Stimulated activated CD4-positive, alpha-beta T cell treated with anti-CD3 and anti-CD28 coated beads, Interleukin-4, amount 100 ng/mL, for 48 hours (primary cell): Measurements from ENCODE around the gene GADD45GIP1.
"Not testable (repeated sequence)": the region's sequence is repeated elsewhere in the genome, so short reads cannot be mapped to it uniquely, and the experiment has no call there.

Source experiments
- DNase-seq, 2 donors: peaks; one replicate each; pipeline ENCODE4 v3.0.0-alpha.2; 2020; ENCODE audit warnings: low read depth in 2 of 2

GADD45GIP1 gene

DNA sequence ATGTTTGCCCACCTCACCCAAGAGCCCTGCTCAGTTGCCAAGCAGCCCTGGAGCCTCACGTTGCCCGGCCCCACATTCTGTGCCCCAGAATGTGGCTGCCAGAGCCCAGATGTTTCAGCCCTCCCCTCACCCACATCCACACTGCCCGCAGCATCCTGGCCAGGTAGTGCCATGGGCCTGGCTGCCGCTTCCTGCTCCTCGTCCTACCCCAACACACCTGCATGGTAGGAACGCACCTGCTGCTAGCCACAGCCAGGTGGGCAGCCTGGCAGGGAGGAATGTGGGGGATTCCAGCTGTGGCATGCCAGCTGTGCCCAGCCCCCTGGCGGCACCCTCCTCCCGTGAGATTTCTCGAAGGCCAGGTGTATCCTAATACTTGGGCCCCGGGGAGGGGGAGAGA lies 30.8 kb upstream of the GADD45GIP1 start:
- DNase-seq = no peak

DNA sequence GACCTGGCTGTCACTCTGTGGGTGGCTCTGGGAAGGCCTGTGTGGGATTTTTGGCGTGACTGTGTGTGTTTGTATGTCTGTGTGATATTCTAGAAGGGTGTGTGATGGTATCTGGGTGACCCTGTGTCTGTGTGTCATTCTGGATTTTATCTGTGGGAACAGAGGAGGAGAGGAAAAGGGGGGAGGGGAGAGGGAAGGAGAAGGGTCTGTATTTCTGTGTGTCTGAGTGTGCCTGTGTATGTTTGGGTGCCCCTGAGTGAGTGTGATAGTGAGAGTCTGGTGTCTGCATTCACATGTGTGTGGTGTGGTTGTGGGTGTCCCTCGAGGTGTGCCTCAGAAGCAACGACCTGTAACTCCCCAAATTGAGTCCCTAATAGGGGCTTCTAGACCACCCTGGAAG lies 30.2 kb upstream of the GADD45GIP1 start:
- DNase-seq = no peak

DNA sequence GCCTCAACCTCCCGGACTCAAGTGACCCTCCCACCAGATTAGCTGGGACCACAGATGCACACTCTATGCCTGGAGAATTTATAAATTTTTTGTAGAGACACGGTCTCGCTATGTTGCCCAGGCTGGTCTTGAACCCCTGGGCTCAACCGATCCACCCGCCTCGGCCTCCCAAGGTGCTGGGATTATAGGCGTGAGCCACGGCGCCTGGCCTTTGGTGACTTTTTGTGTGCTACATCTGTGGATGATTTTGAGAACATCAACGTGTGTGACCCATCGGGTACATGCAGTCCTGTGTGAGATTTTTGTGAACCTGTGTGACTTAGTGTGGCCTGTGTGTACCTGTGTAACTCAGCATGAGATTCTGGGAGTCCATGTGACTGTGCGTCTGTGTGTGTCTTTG lies 29.7 kb upstream of the GADD45GIP1 start:
- no peak for DNase-seq

DNA sequence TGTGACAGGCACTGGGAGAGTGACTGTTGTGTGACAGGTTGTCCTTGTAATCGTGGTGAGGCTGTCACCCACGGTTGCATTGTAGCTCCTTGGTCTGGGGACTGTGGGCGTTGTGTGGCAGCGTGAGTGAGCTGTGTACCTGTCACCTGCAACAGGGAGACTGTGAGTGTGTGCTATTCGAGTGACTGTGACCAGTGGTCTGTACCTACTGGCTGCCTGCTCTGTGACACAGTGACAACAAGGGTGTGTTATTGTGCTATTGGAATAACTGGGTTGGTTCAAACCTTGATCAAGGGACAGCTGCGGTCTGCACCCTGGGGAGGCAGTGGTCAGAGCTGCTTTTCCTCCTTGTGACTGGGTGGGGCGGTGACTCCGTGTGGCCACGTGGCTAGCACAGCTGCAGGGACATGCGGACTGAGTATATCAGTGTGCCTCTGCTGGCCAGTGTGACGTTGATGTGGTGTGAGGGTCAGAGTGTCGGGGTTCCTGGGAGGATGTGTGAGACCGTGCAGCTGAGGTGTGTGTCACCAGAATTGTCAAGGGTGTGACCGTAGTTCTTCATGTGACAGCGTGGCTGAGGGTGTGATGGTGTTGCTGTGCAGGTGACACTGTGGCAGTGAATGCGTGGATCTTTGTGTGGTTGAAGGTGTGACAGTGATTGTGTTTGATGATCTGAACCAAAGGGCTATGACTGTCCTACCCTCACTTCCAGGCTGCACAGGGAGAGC lies 28.2 kb upstream of the GADD45GIP1 start:
- DNase-seq = no peak

DNA sequence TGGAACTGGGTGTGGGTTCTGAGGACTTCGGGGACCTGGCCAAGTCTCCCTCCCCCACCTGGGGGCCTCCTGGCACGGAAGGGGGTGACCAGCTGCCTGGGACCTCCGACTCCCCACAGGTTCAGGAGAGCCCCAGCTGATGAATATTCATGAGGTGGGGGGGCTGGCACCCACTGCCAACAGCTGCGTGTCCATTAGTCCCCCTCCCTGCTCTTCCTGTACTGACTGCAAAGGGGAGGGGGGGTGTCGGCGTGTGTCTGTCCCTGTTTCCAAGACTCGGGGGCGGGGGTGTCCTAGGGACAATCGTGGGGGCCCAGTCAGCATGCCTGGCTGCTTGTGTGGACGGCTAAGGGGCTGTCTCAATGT lies 27.6 kb upstream of the GADD45GIP1 start:
- no peak for DNase-seq

DNA sequence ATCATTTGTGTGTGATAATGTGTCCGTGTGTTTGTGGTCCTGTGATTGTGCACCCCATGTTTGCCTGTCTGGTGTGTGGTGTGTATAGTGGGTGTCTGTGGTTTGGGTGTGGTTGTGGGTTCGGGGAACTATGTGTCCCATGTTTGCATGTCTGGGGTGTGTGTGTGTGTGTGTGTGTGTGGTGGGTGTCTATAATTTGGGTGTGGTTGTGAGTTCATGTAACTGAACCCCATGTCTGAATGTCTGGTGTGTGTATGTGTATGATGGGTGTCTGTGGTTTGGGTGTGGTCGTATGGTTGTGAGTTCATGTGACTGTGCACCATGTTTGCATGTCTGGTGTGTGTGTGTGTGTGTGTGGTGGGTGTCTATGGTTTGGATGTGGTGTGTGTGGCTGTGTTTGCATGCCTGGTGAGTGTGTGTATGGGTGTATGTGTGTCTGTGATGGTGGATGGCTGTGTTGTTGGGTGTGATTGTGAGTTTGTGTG lies 27.2 kb upstream of the GADD45GIP1 start:
- DNase-seq = no peak

DNA sequence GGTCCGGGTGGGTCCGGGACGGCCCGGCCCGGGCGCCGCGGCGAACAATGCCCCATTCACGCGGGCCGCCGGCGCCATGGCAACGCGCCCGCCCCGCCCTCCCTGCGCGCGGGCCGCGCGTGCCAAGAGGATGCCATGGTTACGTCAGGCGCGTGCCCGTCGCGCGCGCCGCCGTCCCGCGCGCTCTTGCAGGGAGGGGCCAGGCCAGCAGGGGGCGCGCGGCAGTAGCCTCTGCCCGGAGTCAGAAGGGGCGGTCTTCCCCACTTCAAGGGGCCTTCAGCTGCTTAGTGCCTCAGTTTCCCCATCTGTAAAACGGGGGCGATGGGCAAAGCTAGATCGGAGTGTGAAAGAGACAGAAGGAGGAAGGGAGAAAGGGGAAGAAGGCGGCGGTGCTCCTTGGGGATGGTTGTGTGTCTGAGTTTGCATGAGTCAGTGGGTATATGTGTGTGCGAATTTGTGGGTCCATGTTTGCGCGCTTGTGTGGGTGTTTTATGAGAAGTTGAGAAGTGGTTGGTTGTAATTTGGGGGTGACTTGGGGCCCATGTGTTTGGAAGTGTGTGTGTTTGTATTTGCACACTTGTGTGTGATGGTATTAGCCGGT lies 26.6 kb upstream of the GADD45GIP1 start:
- DNase-seq = peak; percentile 71 to 79

DNA sequence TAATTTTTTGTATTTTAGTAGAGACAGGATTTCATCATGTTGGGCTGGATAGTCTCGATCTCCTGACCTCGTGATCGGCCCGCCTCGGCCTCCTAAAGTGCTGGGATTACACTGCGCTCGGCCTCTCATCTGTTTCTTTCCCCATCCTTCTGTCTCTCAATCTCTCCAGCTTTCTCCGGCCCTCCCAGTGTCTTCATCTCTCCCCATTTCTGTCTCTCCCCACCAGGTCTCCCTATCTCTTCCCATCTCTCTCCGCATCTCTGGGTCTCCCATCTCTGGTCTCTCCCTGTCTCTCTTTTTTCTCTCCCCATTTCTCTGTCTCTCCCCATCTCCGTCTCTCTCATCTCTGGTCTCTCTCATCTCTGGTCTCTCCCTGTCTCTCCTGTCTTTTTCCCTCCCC lies 26.1 kb upstream of the GADD45GIP1 start:
- DNase-seq = no peak

DNA sequence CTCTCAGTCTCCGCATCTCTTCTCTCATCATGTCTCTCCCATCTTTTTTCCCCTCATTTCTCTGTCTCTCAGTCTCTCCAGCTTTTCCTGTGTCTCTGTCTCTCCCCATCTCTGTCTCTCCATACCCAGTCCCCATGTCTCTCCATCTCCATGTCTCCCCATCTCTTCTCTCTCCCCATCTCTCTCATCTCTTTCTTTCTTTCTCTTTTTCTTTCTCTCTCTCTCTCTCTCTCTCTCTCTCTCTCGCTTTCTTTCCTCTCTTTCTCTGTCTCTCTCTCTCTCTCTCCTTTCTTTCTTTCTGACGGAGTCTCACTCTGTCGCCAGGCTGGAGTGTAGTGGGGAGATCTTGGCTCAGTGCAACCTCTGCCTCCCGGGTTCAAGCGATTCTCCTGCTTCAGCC lies 25.6 kb upstream of the GADD45GIP1 start:
- DNase-seq = no peak

DNA sequence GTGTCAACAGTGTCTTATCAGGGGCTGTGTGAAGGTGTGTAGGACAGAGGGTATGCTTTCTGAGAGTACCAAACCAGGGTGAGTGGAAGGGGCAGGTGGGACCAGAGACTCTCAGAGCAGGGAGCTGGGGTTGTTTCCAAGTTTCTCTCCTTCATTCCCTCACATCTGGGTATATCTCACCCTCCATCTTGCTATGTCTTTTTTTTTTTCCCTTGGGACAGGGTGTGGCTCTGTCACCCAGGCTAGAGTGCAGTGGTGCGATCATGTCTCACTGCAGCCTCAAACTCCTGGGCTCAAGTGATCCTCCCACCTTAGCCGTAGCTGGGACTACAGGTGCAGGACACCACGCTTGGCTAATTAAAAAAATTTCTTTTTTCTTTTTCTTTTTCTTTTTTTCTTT lies 23.0 kb upstream of the GADD45GIP1 start:
- DNase-seq = no peak

DNA sequence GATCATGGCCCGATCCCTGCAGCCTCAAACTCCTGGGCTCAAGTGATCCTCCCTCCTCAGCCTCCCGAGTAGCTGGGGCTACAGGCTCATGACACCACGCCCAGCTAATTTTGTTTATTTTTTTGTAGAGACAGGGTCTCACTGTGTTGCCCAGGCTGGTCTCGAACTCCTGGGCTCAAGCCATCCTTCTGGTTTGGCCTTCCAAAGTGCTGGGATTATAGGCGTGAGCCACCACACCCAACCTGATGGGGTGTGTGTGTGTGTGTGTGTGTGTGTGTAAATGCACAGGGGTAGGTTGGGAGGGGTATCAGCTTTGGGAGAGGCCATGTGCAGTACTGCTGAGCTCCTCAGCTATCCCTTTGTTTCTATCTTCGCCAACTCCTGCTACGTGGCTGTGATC lies 19.1 kb upstream of the GADD45GIP1 start:
- DNase-seq = not testable (repeated sequence)

DNA sequence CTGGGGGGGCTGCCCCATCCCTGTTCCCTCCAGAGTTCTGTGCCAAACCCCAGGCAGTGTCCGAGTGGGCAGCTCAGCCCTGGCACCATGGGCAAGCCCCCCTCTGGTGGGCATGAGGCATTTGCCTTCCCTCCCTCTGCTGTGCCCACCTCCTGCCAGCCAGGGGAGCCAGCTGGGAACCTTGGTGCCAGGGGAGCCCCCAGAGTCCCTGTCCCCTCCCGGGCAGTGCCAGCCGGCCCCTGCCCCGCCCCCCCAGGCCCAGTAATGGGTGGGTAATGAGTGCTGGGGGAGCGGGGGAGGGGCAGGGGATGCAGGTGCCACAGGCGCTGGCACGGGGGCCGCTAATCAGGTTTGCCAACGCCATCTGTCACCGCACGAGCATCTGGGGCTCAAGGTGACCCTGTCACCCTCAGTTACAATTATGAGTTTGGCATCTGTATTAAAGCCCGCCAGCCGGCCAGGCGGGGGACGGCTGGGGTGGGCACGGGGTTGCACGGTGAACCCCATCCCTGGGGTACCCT lies 18.3 kb upstream of the GADD45GIP1 start:
- no peak for DNase-seq

DNA sequence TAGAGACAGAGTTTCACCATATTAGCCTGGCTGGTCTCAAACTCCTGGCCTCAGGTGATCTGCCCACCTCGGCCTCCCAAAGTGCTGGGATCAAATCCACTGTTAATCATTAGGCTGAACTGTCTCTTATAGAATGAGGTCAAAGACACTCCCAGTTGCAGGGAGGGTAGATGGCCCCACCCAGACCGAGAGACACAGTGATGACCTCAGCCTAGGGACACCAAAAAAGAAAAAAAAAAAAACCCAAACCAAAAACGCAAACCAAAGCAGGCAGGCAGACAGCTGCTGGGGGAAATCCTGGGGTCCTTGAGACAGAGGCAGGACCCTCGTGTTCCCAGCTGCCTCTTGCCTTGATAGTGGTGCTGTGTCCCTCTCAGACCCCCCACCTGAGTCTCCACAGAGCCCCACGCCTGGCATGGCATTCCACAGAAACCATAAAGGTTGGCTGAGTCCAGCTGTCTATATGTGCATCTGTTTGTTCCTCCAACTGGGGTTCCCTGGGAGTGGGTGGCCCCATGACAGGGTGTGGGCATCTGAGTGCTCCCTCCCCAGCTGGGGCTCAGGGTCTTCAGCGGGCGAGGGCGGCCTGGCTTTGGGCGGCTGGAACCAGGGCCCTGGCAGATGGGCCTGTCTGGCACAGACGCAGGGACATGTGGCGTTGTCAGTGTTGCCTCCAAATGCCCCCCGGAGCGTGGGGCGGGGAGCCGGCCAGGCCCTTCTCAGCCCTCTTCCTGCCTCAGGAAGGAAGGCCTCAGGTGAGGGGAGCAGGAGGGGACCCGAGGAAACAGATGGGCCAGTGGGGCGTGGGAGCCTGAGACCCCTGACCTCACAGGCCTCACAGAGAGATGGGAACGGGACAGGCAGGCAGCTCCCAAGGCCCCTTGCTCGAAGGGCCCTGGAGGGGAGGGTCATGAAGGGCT lies 17.5 kb upstream of the GADD45GIP1 start:
- DNase-seq = no peak

DNA sequence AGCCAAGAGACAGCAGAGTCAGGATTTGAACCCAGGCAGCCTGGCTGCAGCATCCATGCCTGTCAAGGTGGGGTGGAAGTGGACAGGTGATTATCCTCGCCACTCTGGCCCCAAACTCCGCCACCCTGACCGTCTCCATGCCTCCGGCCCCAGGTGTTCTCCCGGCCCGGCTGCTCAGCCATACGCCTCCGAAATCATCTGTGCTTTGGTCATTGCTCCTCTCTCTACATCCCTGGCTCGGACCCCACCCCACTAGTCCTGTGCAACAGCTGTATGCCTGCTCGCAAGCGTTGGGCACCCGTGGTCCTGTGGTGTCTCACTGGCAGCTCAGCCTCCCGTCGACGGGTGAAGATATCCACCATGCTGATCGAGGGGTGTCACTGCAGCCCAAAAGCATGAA lies 16.2 kb upstream of the GADD45GIP1 start:
- DNase-seq = no peak

DNA sequence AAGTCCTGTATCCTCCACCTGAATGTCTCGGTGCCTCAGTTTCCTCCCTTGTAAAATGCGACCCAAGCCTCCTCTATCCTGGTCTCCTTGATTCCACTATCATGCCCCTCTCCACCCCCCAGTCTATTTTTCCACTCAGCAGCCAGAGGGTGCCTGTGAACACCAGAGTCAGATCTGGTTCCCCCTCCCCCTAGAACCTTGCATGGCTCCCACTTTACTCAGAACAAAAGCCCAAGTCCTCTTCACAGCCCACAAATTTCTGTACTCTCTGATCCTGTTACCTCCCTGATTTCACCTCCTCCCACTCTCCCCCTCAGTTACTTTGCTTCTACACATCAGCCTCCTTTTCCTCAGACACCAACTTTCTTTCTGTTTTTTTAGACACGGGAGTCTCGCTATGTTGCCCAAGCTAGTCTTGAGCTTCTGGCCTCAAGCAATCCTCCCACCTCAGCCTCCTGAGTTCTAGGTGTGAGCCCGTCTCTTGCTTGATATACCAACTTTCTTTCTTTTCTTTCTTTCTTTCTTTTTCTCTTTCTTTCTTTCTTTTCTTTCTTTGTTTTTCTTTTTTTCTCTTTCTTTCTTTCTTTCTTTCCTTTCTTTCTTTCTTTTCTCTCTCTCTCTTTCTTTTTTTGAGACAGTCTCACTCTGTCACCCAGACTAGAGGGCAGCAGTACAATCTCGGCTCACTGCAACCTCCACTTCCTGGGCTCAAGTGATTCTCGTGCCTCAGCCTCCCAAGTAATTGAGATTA lies 13.2 kb upstream of the GADD45GIP1 start:
- no peak for DNase-seq

DNA sequence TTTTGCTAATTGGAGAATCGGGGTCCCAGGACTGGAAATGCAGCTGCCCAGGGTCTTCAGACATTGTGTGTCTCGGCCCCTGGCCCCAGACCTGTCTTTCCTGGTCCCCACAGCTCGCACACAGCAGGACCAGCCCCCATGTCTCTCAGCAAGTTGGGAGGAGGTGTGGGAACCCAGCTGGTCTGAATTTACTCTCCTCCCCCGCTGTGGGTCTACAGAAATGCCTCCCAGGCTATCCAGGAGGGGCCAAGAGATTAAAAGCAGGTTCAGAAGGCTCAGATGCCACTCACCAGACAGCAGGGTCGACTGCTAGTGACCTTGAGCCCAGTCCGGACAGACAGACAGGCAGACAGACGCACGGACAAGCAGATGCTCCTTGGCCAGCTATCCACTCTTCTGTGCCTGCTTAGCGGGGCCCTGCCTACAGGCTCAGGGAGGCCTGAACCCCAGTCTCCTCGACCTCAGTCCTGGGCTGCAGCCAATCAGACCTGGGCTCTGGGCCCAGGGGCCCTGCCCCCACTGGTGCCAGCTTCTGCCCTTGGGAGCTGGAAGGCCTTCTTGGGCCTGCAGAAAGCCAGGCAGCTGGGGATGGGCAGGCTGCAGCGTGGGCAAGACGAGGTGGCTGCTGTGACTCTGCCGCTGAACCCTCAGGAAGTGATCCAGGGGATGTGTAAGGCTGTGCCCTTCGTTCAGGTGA lies 12.4 kb upstream of the GADD45GIP1 start, which contains the start of gene DAND5:
TSS of gene DAND5 (plus strand) at position 285 of the 697 bp plus-strand sequence. CDS start at position 370, 85 bp downstream.
- no peak for DNase-seq

DNA sequence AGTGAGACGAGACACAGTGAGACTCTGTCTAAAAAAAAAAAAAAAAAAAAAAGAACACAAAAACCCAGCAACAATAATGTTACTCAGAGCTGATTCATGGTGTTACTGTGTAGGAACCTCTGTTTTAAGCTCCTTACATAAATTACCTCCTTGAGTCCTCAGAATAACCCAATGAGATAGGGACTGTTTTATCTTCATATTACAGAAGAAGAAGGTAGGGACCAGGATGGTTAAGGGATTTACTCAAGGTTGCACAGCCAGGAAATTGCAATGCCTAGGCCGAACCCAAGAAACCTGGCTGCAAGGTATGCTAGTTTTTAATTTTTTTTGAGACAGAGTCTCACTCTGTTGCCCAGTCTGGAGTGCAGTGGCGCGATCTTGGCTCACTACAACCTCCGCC lies 10.9 kb upstream of the GADD45GIP1 start:
- no peak for DNase-seq

DNA sequence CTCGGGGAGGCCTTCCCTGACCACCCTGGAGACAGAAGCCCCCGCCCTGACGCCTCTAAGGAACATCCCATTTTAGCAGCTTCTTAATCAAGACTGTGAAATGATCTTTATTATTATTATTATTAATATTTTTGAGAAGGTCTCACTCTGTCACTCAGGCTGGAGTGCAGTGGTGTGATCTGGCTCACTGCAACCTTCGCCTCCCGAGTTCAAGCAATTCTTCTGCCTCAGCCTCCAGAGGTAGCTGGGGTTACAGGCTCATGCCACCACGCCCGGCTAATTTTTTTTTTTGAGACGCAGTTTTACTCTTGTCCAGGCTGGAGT lies 8.8 kb upstream of the GADD45GIP1 start:
- no peak for DNase-seq

DNA sequence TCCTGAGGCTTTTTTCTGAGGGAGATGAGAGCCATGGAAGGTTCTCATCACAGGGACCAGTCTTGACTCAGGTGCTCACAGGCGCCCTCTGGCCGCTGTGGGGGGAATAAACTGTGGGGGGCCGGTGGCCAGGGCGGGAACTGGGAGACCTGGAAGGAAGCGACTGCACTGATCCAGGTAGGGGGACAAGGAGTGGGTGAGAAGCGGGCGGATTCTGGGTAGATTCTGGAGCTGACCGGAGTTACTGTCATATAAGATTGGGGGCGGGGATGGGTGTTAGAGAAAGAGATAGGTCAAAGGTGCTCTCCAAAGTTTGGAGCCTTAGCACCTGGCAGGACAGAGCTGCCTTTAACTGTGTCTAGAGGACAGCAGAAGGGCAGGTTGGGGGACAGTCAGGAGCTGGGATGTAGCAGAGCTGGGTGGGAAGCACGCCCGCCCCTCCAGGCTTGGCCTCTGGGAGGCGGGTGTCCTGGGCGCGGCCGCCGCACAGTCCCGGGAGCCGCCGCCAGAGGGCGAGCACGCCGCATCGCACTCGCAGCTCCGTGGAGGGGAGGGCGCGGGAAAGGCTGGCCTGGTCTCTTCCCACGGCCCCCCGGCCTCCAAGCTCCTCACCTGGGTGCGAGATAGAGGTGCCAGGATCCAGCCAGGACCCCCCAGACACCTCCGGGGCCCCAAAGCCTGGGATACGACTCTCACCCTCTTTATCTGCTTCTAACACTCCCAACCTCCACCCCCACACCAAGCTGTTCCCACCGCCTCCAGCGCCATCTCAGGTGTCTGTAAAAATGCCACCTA lies 8.2 kb upstream of the GADD45GIP1 start:
- DNase-seq = peak; percentile 78 to 82

DNA sequence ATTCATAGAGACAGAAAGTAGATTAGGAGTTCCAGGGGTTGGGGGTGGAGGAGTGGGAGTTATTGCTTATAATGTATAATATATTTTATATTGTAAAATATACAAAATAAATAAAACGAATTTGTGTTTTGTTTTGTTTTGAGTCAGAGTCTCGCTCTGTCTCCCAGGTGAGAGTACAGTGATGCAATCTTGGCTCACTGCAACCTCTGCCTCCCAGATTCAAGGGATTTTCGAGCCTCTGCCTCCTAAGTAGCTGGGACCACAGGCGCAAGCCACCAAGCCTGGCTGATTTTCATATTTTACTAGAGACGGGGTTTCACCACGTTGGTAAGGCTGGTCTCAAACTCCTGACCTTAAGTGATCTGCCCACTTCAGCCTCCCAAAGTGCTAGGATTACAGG lies 2.5 kb upstream of the GADD45GIP1 start:
- DNase-seq = no peak
